Ishikawa (cell line): ENCODE data around the gene APLP1.

Experiments used
- CEBPB ChIP-seq: IDR thresholded peaks from 2 replicates; pipeline ENCODE4 v1.6.1; 2012
- CREB1 ChIP-seq: IDR thresholded peaks from 2 replicates; pipeline ENCODE4 v1.6.1; 2012; ENCODE audit warnings: low read depth
- EGR1 ChIP-seq: IDR thresholded peaks from 2 replicates; pipeline ENCODE4 v1.6.1; 2012
- EP300 ChIP-seq: IDR thresholded peaks from 2 replicates; pipeline ENCODE4 v1.6.1; 2012; ENCODE audit warnings: borderline replicate concordance
- FOXM1 ChIP-seq: IDR thresholded peaks from 2 replicates; pipeline ENCODE4 v1.6.1; 2012; ENCODE audit warnings: low read depth, borderline replicate concordance
- MAX ChIP-seq: IDR thresholded peaks from 2 replicates; pipeline ENCODE4 v1.6.1; 2012
- NFIC ChIP-seq: IDR thresholded peaks from 2 replicates; pipeline ENCODE4 v1.6.1; 2012
- RAD21 ChIP-seq: IDR thresholded peaks from 2 replicates; pipeline ENCODE4 v1.6.1; 2012; ENCODE audit warnings: low read depth
- REST ChIP-seq: IDR thresholded peaks from 2 replicates; pipeline ENCODE4 v1.6.1; 2012; ENCODE audit warnings: low read depth, mild to moderate bottlenecking
- TAF1 ChIP-seq: IDR thresholded peaks from 2 replicates; pipeline ENCODE4 v1.6.1; 2012; ENCODE audit warnings: low read depth, mild to moderate bottlenecking
- TCF12 ChIP-seq: IDR thresholded peaks from 2 replicates; pipeline ENCODE4 v1.6.1; 2012; ENCODE audit warnings: low read depth
- TEAD4 ChIP-seq: IDR thresholded peaks from 2 replicates; pipeline ENCODE4 v1.6.1; 2012
- USF1 ChIP-seq: IDR thresholded peaks from 2 replicates; pipeline ENCODE4 v1.6.1; 2012
- YY1 ChIP-seq: IDR thresholded peaks from 2 replicates; pipeline ENCODE4 v1.6.1; 2012; ENCODE audit warnings: low read depth
- ZBTB7A ChIP-seq: IDR thresholded peaks from 2 replicates; pipeline ENCODE4 v1.6.1; 2012; ENCODE audit warnings: low read depth

Gene APLP1

GRCh38 chr19:35879068-35879467, 10.7 kb downstream of the APLP1 start:
- TF ChIP-seq TCF12 (no peak), MAX (no peak), RAD21 (no peak), REST (no peak), TAF1 (no peak), CEBPB (no peak), CREB1 (no peak), ZBTB7A (no peak), EGR1 (no peak), TEAD4 (no peak), USF1 (no peak), NFIC (no peak), FOXM1 (no peak), YY1 (no peak), EP300 (no peak)

GRCh38 chr19:35879770-35880317, 11.5 kb downstream of the APLP1 start:
- TF ChIP-seq ZBTB7A (no peak), YY1 (no peak), TEAD4 (peak; percentile 41; the same call in 1 of the 2 replicates), CEBPB (no peak), USF1 (peak; percentile 89), MAX (peak; percentile 88), TCF12 (peak; percentile 35; the same call in 1 of the 2 replicates), EP300 (no peak), FOXM1 (no peak), NFIC (peak; percentile 48), RAD21 (peak; percentile 25; the same call in 1 of the 2 replicates), REST (peak; percentile 100)

GRCh38 chr19:35882114-35882832, 13.9 kb downstream of the APLP1 start:
- TF ChIP-seq CEBPB (no peak), RAD21 (peak; percentile 77)

- TF ChIP-seq EP300, result no peak
- no peak for TF ChIP-seq TAF1
- TF ChIP-seq FOXM1, result no peak
- no peak for TF ChIP-seq REST
- TF ChIP-seq TCF12, result no peak
- no peak for TF ChIP-seq RAD21
- TF ChIP-seq CREB1, result no peak
- no peak for TF ChIP-seq MAX
- TF ChIP-seq CEBPB, result no peak
- no peak for TF ChIP-seq TEAD4
- no peak for TF ChIP-seq USF1
- TF ChIP-seq YY1, result no peak
- no peak for TF ChIP-seq EGR1
- no peak for TF ChIP-seq NFIC
- TF ChIP-seq ZBTB7A, result no peak
Observed at GRCh38 chr19:35883882-35884281, 15.5 kb downstream of the APLP1 start.
